CD4-positive, alpha-beta T cell (primary cell): ENCODE measurements around the gene CRLF1. TPM values are rescaled to one million over a fixed set of nuclear protein-coding genes. Genes with fewer than 3 reads are reported as not detected.
A peak's percentile ranks its signal among the peaks of the same experiment; 100 is the strongest.

Experiments
- ATAC-seq: fragments of 200-7000 bp; cut with Tn5 transposase; one replicate; pipeline ENCODE4 v1.10.0; 2022; ENCODE audit warnings: mild to moderate bottlenecking; ENCODE audit not compliant: poor library complexity
- CTCF ChIA-PET: fragments of 350-600 bp; sonication (Branson Sonifier 250); formaldehyde crosslinking; loops from one replicate; lab custom pipeline; 2021; ENCODE audit warnings: antibody characterized with exemption, inconsistent platforms; lab: Charles Lee
- POLR2A ChIA-PET: fragments of 350-600 bp; sonication (Branson Sonifier 250); formaldehyde crosslinking; loops from one replicate; lab custom pipeline; 2021; ENCODE audit warnings: antibody characterized with exemption, inconsistent platforms; lab: Charles Lee
- DNase-seq, 14 experiments: peaks; one replicate each; pipeline ENCODE4 v3.0.0-alpha.2; 2013 to 2020; ENCODE audit warnings: mixed read lengths in 2 of 14
- H3K27ac ChIP-seq, 2 donors: one replicate each; pipeline versions ENCODE4 v1.5.1 to v1.7.0; 2013; ENCODE audit warnings: low read length in 2 of 2, low read depth in 1 of 2, mild to moderate bottlenecking in 1 of 2
- H3K27me3 ChIP-seq, 2 experiments: 1 replicate in 1 of 2; 2 replicates in 1 of 2; pipeline versions ENCODE4 v1.6.1 to v1.7.0; 2013; ENCODE audit warnings: low read length in 2 of 2, control low read depth in 1 of 2, mild to moderate bottlenecking in 1 of 2, moderate library complexity in 1 of 2; ENCODE audit not compliant: insufficient read depth in 2 of 2, control insufficient read depth in 1 of 2
- H3K36me3 ChIP-seq: one replicate; pipeline ENCODE4 v1.6.1; 2013; ENCODE audit warnings: low read length, control low read depth; ENCODE audit not compliant: insufficient read depth
- H3K4me1 ChIP-seq: one replicate; pipeline ENCODE4 v1.6.1; 2013; ENCODE audit warnings: low read length, control low read depth; ENCODE audit not compliant: insufficient read depth
- H3K4me3 ChIP-seq: one replicate; pipeline ENCODE4 v1.5.1; 2013; ENCODE audit warnings: mild to moderate bottlenecking, low read length, moderate library complexity
- H3K9me3 ChIP-seq, 2 experiments: 1 replicate in 1 of 2; 2 replicates in 1 of 2; pipeline versions ENCODE4 v1.6.1 to v1.7.0; 2013; ENCODE audit warnings: low read length in 2 of 2, mild to moderate bottlenecking in 2 of 2, control low read depth in 1 of 2, moderate library complexity in 1 of 2; ENCODE audit not compliant: control insufficient read depth in 1 of 2, insufficient read depth in 1 of 2
- H3K27ac Mint-ChIP-seq: one replicate; pipeline ENCODE4 v1.8.0; 2020; ENCODE audit warnings: mixed read lengths
- H3K27me3 Mint-ChIP-seq: one replicate; pipeline ENCODE4 v1.8.0; 2021; ENCODE audit warnings: mixed read lengths
- H3K36me3 Mint-ChIP-seq: one replicate; pipeline ENCODE4 v1.8.0; 2021; ENCODE audit warnings: low read depth, mixed read lengths
- H3K4me1 Mint-ChIP-seq: one replicate; pipeline ENCODE4 v1.8.0; 2021; ENCODE audit warnings: low read depth, mixed read lengths
- H3K4me3 Mint-ChIP-seq: one replicate; pipeline ENCODE4 v1.8.0; 2020; ENCODE audit warnings: mild to moderate bottlenecking, mixed read lengths
- H3K9me3 Mint-ChIP-seq: one replicate; pipeline ENCODE4 v1.8.0; 2020; ENCODE audit warnings: mixed read lengths
- CTCF ChIP-seq: fragments of 200-600 bp; IDR thresholded peaks from one replicate; pipeline ENCODE4 v1.8.0; 2022; ENCODE audit warnings: antibody characterized with exemption, mild to moderate bottlenecking
- intact Hi-C, 2 experiments: fragments of 100-400 bp; cut with DNase I in 1 of 2; cut with micrococcal nuclease in 1 of 2; formaldehyde crosslinking; loops; one replicate each; pipeline versions ENCODE4 v1.15.1 to v1.9.0; 2023 to 2025; cut with DNase I, micrococcal nuclease
- total RNA-seq, 174 experiments: library from RNA in 2 of 174; stranded (reverse) in 2 of 174; gene quantifications; one replicate each; pipeline ENCODE4 v1.2.3 and lab custom pipeline; 2021 to 2026

The CRLF1 gene
- total RNA-seq, 2 experiments from 2014 or later, result not detected

GRCh38 chr19:18650468-18651041 lies 44.0 kb upstream of the CRLF1 start:
- H3K27ac Mint-ChIP-seq, result no peak overlapping the region
- TF ChIP-seq CTCF, result no peak
- H3K9me3 Mint-ChIP-seq, result no peaks in the 10 kb centered on the region
- H3K36me3 ChIP-seq, result peaks cover 7% of the 10 kb centered on the region
- H3K27me3 Mint-ChIP-seq, result no peaks in the 10 kb centered on the region
- peaks cover 17% of the 10 kb centered on the region for H3K4me1 Mint-ChIP-seq
- no peak overlapping the region for H3K4me3 ChIP-seq
- DNase-seq, result no peak
- ChIA-PET CTCF (no interaction called here), POLR2A (no interaction called here)
- H3K27ac ChIP-seq, result no peak overlapping the region
- no peak for ATAC-seq
- intact Hi-C loops, result no loop called here
- no peaks in the 10 kb centered on the region for H3K4me1 ChIP-seq
- H3K27me3 ChIP-seq, result no peaks in the 10 kb centered on the region
- H3K9me3 ChIP-seq, result no peaks in the 10 kb centered on the region
- H3K4me3 Mint-ChIP-seq, result no peak overlapping the region
- H3K36me3 Mint-ChIP-seq, result no peaks in the 10 kb centered on the region

GRCh38 chr19:18650021-18650390 lies 43.4 kb upstream of the CRLF1 start:
- H3K9me3 ChIP-seq, result no peaks in the 10 kb centered on the region
- CTCF ChIA-PET, result no interaction called here
- H3K4me3 Mint-ChIP-seq, result no peak overlapping the region

DNA sequence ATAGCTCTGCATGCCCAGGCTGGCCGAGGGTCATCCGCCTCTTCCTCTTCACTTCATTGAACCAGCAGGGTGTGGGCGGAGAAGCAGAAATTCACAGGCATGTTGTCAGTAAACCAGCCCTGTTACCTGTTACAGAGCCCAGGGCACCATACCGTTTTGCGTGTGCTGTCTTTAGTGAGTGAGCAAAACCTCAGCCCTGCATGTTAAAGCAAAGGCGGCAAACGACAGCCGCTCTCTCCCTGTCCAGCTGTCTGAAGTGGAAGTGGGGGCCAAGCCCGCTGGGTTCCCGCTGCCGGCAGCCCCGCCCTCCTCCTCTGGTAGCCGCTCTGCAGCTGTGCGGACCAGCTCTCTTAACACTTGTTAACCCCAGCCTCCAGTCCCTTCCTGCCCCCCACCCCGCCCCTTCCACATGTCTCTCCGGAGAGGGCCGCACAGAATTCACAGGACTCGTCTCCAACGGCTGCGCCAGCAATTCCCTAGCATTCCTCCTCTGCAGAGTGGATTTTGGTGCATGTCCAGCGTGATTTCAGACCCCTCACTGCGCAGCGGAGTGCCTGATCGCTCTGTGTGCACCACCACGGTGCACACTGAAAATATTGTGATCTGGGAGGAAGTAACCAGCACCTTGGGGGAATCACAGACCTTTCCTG lies 42.9 kb upstream of the CRLF1 start:
- Histone ChIP-seq H3K27me3 (no peaks in the 10 kb centered on the region), H3K4me3 (no peak overlapping the region), H3K4me1 (peaks cover 9% of the 10 kb centered on the region), H3K9me3 (no peaks in the 10 kb centered on the region), H3K36me3 (peaks cover 7% of the 10 kb centered on the region), H3K27ac (no peak overlapping the region)
- intact Hi-C loops, result no loop called here
- Mint-ChIP-seq H3K27ac (no peak overlapping the region), H3K36me3 (no peaks in the 10 kb centered on the region), H3K4me1 (peaks cover 19% of the 10 kb centered on the region), H3K9me3 (no peaks in the 10 kb centered on the region), H3K27me3 (no peaks in the 10 kb centered on the region), H3K4me3 (peak overlapping the region; percentile 20)
- CTCF ChIA-PET, result no interaction called here
- POLR2A ChIA-PET, result no interaction called here
- ATAC-seq (no peak), DNase-seq (no peak)
- no peak for TF ChIP-seq CTCF

More at GRCh38 chr19:18650021-18650390, 43.4 kb upstream of the CRLF1 start:
- no peak overlapping the region for H3K27ac Mint-ChIP-seq
- peaks cover 17% of the 10 kb centered on the region for H3K4me1 Mint-ChIP-seq
- H3K9me3 Mint-ChIP-seq, result no peaks in the 10 kb centered on the region
- POLR2A ChIA-PET, result no interaction called here
- intact Hi-C loops, result no loop called here
- Histone ChIP-seq H3K4me3 (no peak overlapping the region), H3K36me3 (peaks cover 7% of the 10 kb centered on the region), H3K27me3 (no peaks in the 10 kb centered on the region), H3K27ac (no peak overlapping the region), H3K4me1 (peaks cover 4% of the 10 kb centered on the region)
- H3K27me3 Mint-ChIP-seq, result no peaks in the 10 kb centered on the region
- no peak for ATAC-seq
- H3K36me3 Mint-ChIP-seq, result no peaks in the 10 kb centered on the region
- TF ChIP-seq CTCF, result no peak
- no peak for DNase-seq
